Measurements from ENCODE around the gene IGFBP7.

The IGFBP7 gene

GRCh38 chr4:56990109-56990905, 119.9 kb downstream of the IGFBP7 start:
- H3K27ac ChIP-seq = peak overlapping the region; percentile 4

DNA sequence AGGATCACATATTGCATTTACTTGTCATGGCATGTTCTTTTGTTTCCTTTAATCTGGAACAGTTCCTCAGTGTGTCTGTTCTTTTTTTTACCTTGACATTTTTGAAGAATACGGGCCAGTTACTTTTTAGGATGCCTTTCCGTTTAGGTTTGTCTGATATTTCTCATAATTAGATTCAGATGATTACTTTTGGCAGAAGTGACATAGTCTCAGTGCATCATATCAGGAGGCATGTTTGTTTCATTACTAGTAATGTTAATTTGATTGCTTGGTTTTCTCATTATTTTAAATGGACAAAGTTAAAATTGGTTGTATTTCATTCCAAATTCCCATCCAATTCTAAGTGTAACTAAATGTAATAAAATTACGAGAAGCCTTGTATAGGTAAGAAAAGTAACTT, 123.2 kb downstream of the IGFBP7 start:
- H3K27ac ChIP-seq = no peak overlapping the region
- TF ChIP-seq, protein P1, sequence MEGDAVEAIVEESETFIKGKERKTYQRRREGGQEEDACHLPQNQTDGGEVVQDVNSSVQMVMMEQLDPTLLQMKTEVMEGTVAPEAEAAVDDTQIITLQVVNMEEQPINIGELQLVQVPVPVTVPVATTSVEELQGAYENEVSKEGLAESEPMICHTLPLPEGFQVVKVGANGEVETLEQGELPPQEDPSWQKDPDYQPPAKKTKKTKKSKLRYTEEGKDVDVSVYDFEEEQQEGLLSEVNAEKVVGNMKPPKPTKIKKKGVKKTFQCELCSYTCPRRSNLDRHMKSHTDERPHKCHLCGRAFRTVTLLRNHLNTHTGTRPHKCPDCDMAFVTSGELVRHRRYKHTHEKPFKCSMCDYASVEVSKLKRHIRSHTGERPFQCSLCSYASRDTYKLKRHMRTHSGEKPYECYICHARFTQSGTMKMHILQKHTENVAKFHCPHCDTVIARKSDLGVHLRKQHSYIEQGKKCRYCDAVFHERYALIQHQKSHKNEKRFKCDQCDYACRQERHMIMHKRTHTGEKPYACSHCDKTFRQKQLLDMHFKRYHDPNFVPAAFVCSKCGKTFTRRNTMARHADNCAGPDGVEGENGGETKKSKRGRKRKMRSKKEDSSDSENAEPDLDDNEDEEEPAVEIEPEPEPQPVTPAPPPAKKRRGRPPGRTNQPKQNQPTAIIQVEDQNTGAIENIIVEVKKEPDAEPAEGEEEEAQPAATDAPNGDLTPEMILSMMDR (IDR thresholded peaks at IDR 0.05) = no peak
- peaks cover 0 to 2% of the 10 kb centered on the region in 2 experiments for H3K4me1 ChIP-seq (ENCODE audit: control insufficient read depth in 1 of 2, insufficient read depth in 1 of 2, low read depth in 1 of 2, low read length in 1 of 2)
- H3K4me3 ChIP-seq (ENCODE audit: low read depth in 1 of 2, low read length in 1 of 2) = no peak overlapping the region
- H3K9me3 ChIP-seq = no peaks in the 10 kb centered on the region
- no peaks in the 10 kb centered on the region for H3K27me3 ChIP-seq
- peaks cover 59% of the 10 kb centered on the region for H3K36me3 ChIP-seq

More at GRCh38 chr4:56990109-56990905, 119.9 kb downstream of the IGFBP7 start:
- no peak overlapping the region for H3K4me3 ChIP-seq (ENCODE audit: low read depth in 1 of 2, low read length in 1 of 2)
- no peaks in the 10 kb centered on the region for H3K9me3 ChIP-seq
- peaks cover 87% of the 10 kb centered on the region for H3K36me3 ChIP-seq
- TF ChIP-seq, protein P1 (IDR thresholded peaks at IDR 0.05) = no peak
- peaks cover 0 to 2% of the 10 kb centered on the region in 2 experiments for H3K4me1 ChIP-seq (ENCODE audit: control insufficient read depth in 1 of 2, insufficient read depth in 1 of 2, low read depth in 1 of 2, low read length in 1 of 2)
- no peaks in the 10 kb centered on the region for H3K27me3 ChIP-seq

GRCh38 chr4:56986192-56986591, 124.0 kb downstream of the IGFBP7 start:
- TF ChIP-seq, protein P1 (IDR thresholded peaks at IDR 0.05) = no peak
- no peak overlapping the region for H3K27ac ChIP-seq
- H3K27me3 ChIP-seq = no peaks in the 10 kb centered on the region
- no peaks in the 10 kb centered on the region for H3K9me3 ChIP-seq
- peaks cover 51% of the 10 kb centered on the region for H3K36me3 ChIP-seq
- H3K4me3 ChIP-seq (ENCODE audit: low read depth in 1 of 2, low read length in 1 of 2) = no peak overlapping the region
- H3K4me1 ChIP-seq (ENCODE audit: control insufficient read depth in 1 of 2, insufficient read depth in 1 of 2, low read depth in 1 of 2, low read length in 1 of 2) = peaks cover 0 to 2% of the 10 kb centered on the region in 2 experiments

- no peak overlapping the region for H3K27ac ChIP-seq
- H3K4me3 ChIP-seq (ENCODE audit: low read depth in 1 of 2, low read length in 1 of 2) = no peak overlapping the region
Measured at GRCh38 chr4:56981795-56982201, 128.4 kb downstream of the IGFBP7 start.

More at GRCh38 chr4:56981795-56982201, 128.4 kb downstream of the IGFBP7 start:
- Histone ChIP-seq H3K4me1 (ENCODE audit: control insufficient read depth in 1 of 2, insufficient read depth in 1 of 2, low read depth in 1 of 2, low read length in 1 of 2) (peaks cover 12 to 22% of the 10 kb centered on the region in 2 experiments), H3K27me3 (no peaks in the 10 kb centered on the region), H3K36me3 (peaks cover 14% of the 10 kb centered on the region), H3K9me3 (no peaks in the 10 kb centered on the region)
- TF ChIP-seq, protein P1 (IDR thresholded peaks at IDR 0.05) = no peak
